SU-DHL-6 (cell line): ENCODE measurements around the gene DDX51.

ENCODE experiments used
- EZH2phosphoT487 ChIP-seq: fragments of 200-600 bp; sonication (generic), shearing (Covaris generic); conservative IDR thresholded peaks from 2 replicates; pipeline ENCODE4 v1.6.1; 2018; ENCODE audit warnings: mild to moderate bottlenecking, antibody characterized with exemption, low read length, moderate library complexity, mixed read lengths
- TF ChIP-seq, protein P1 (sequence below): fragments of 200-600 bp; sonication (generic); IDR thresholded peaks from one replicate; pipeline ENCODE4 v1.5.1; 2017; ENCODE audit warnings: antibody characterized with exemption, mild to moderate bottlenecking, low read length, moderate library complexity; ENCODE audit not compliant: insufficient read depth, poor library complexity, severe bottlenecking

DNA sequence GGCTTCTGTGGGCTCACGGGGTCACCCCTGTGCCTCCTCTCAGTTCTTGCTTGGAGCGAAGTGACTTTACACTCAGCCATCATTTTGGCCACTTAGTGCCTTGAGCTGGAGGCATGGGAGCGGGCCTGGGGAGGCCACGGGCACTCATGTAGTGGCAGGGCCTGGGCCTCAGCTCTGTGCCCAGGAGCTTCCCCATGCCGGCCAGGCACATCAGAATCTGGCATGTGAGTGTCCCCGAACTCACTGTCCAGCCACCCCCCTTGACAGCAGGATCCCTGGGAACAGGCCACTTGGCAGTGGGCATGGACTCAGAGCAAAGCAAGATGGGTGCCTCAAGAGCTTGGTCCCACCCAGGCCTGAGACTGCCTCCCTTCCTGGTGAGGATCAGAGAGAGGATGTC, 29.5 kb downstream of the DDX51 start:
- TF ChIP-seq, protein P1, sequence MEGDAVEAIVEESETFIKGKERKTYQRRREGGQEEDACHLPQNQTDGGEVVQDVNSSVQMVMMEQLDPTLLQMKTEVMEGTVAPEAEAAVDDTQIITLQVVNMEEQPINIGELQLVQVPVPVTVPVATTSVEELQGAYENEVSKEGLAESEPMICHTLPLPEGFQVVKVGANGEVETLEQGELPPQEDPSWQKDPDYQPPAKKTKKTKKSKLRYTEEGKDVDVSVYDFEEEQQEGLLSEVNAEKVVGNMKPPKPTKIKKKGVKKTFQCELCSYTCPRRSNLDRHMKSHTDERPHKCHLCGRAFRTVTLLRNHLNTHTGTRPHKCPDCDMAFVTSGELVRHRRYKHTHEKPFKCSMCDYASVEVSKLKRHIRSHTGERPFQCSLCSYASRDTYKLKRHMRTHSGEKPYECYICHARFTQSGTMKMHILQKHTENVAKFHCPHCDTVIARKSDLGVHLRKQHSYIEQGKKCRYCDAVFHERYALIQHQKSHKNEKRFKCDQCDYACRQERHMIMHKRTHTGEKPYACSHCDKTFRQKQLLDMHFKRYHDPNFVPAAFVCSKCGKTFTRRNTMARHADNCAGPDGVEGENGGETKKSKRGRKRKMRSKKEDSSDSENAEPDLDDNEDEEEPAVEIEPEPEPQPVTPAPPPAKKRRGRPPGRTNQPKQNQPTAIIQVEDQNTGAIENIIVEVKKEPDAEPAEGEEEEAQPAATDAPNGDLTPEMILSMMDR = no peak
- TF ChIP-seq EZH2phosphoT487 = no peak
